Naive B cell (primary cell): ENCODE results near the gene KLRF2. TPM values are rescaled to one million over a fixed set of nuclear protein-coding genes. Genes with fewer than 3 reads are reported as not detected.
A peak's percentile ranks its signal among the peaks of the same experiment; 100 is the strongest.
"Not testable (repeated sequence)": the region's sequence is repeated elsewhere in the genome, so short reads cannot be mapped to it uniquely, and the experiment has no call there.

Source experiments
- ATAC-seq, 2 donors: fragments of 150-1000 bp; cut with Tn5 transposase; 2 replicates each; pipeline ENCODE4 v1.10.0; 2021; ENCODE audit warnings: low read depth in 2 of 2, mild to moderate bottlenecking in 2 of 2, moderate library complexity in 2 of 2
- DNase-seq: peaks from one replicate; pipeline ENCODE4 v3.0.0; 2022
- H3K27ac Mint-ChIP-seq, 6 donors: one replicate each; pipeline ENCODE4 v1.8.0; 2020 to 2022; ENCODE audit warnings: mild to moderate bottlenecking in 6 of 6, mixed read lengths in 6 of 6, moderate library complexity in 5 of 6, inconsistent platforms in 2 of 6
- H3K27me3 Mint-ChIP-seq, 3 donors: one replicate each; pipeline ENCODE4 v1.8.0; 2021 to 2022; ENCODE audit warnings: mixed read lengths in 3 of 3, mild to moderate bottlenecking in 1 of 3
- H3K36me3 Mint-ChIP-seq, 2 donors: one replicate each; pipeline ENCODE4 v1.8.0; 2020 to 2022; ENCODE audit warnings: mixed read lengths in 2 of 2, inconsistent platforms in 1 of 2, mild to moderate bottlenecking in 1 of 2
- H3K4me1 Mint-ChIP-seq, 3 donors: one replicate each; pipeline ENCODE4 v1.8.0; 2020 to 2022; ENCODE audit warnings: mixed read lengths in 3 of 3, inconsistent platforms in 1 of 3, mild to moderate bottlenecking in 1 of 3, moderate library complexity in 1 of 3
- H3K4me3 Mint-ChIP-seq, 8 donors: one replicate each; pipeline ENCODE4 v1.8.0; 2020 to 2022; ENCODE audit warnings: mild to moderate bottlenecking in 8 of 8, mixed read lengths in 8 of 8, moderate library complexity in 8 of 8, inconsistent platforms in 2 of 8
- H3K9me3 Mint-ChIP-seq, 7 donors: one replicate each; pipeline ENCODE4 v1.8.0; 2020 to 2022; ENCODE audit warnings: mixed read lengths in 7 of 7, mild to moderate bottlenecking in 5 of 7, inconsistent platforms in 2 of 7, moderate library complexity in 1 of 7
- polyA plus RNA-seq, 6 donors: library from polyadenylated mRNA; unstranded; fragments of 300-500 nt; fragmentation: Illumina TruSeq; gene quantifications; one replicate each; pipeline ENCODE4 v1.2.3, GENCODE V29; 2021; ENCODE audit warnings: low read depth in 6 of 6

Gene KLRF2
- polyA plus RNA-seq, 6 donors from 2014 or later: not detected

GRCh38 chr12:9868951-9869306 is 12.4 kb upstream of the KLRF2 start:
- Mint-ChIP-seq H3K9me3 (peaks cover 0 to 5% (median 4%) of the 10 kb centered on the region in 7 donors), H3K36me3 (peaks cover 3 to 5% of the 10 kb centered on the region in 2 donors), H3K27ac (peak overlapping the region; percentile 96 to 99 (median 98)), H3K4me1 (peaks cover 34 to 55% (median 40%) of the 10 kb centered on the region in 3 donors), H3K4me3 (peak overlapping the region; percentile 92 to 97 (median 94)), H3K27me3 (no peaks in the 10 kb centered on the region)
- ATAC-seq (no peak), DNase-seq (no peak)

- Mint-ChIP-seq H3K9me3 (peaks cover 0 to 3% (median 0%) of the 10 kb centered on the region in 7 donors), H3K27me3 (no peaks in the 10 kb centered on the region), H3K4me1 (peaks cover 34 to 49% (median 35%) of the 10 kb centered on the region in 3 donors), H3K36me3 (no peaks in the 10 kb centered on the region), H3K4me3 (peak within 1 kb of the TSS; percentile 92 to 97 (median 94)), H3K27ac (peak within 1 kb of the TSS; percentile 96 to 99 (median 98))
- peak; percentile 71 to 79 for ATAC-seq
- DNase-seq: peak; percentile 48
These were observed 11.8 kb upstream of the KLRF2 start, which contains the start of gene CLEC2B for GRCh38 chr12:9869307-9870161. TSS of gene CLEC2B (minus strand) at chr12:9869354.

GRCh38 chr12:9870286-9870866 is 10.9 kb upstream of the KLRF2 start:
- Mint-ChIP-seq H3K36me3 (peaks cover 0 to 3% of the 10 kb centered on the region in 2 donors), H3K27ac (peak overlapping the region; percentile 96 to 99 (median 98)), H3K4me3 (peak overlapping the region; percentile 92 to 97 (median 94)), H3K27me3 (no peaks in the 10 kb centered on the region), H3K9me3 (peaks cover 0 to 2% (median 0%) of the 10 kb centered on the region in 7 donors), H3K4me1 (peaks cover 27 to 41% (median 30%) of the 10 kb centered on the region in 3 donors)
- no peak for ATAC-seq
- DNase-seq: no peak

- peaks cover 0 to 7% of the 10 kb centered on the region in 2 donors for H3K36me3 Mint-ChIP-seq
- peaks cover 20 to 25% (median 22%) of the 10 kb centered on the region in 3 donors for H3K4me1 Mint-ChIP-seq
- H3K27ac Mint-ChIP-seq: peak overlapping the region in 3 of 6 donors; percentile 69 to 75 (median 75)
- peaks cover 0 to 2% (median 0%) of the 10 kb centered on the region in 7 donors for H3K9me3 Mint-ChIP-seq
- ATAC-seq (peak; percentile 15 to 28), DNase-seq (no peak)
- H3K27me3 Mint-ChIP-seq: no peaks in the 10 kb centered on the region
- peak overlapping the region in 3 of 8 donors; percentile 14 to 61 (median 16) for H3K4me3 Mint-ChIP-seq
These were observed 9.1 kb upstream of the KLRF2 start for GRCh38 chr12:9872162-9872561.

- H3K27me3 Mint-ChIP-seq: no peaks in the 10 kb centered on the region
- peaks cover 0 to 2% (median 0%) of the 10 kb centered on the region in 7 donors for H3K9me3 Mint-ChIP-seq
- peak overlapping the region in 2 of 8 donors; percentile 20 to 55 for H3K4me3 Mint-ChIP-seq
- no peak for ATAC-seq
- peaks cover 20 to 25% (median 22%) of the 10 kb centered on the region in 3 donors for H3K4me1 Mint-ChIP-seq
- peaks cover 0 to 7% of the 10 kb centered on the region in 2 donors for H3K36me3 Mint-ChIP-seq
- peak overlapping the region in 3 of 6 donors; percentile 24 to 70 (median 31) for H3K27ac Mint-ChIP-seq
- DNase-seq: no peak
These were observed 8.5 kb upstream of the KLRF2 start for GRCh38 chr12:9872742-9873141.

GRCh38 chr12:9876120-9876519 is 5.2 kb upstream of the KLRF2 start:
- ATAC-seq, H3K9me3 Mint-ChIP-seq: not testable (repeated sequence)

GRCh38 chr12:9880532-9881078 is 684 bp upstream of the KLRF2 start:
- no peak overlapping the region for H3K4me3 Mint-ChIP-seq
- ATAC-seq (no peak), DNase-seq (no peak)
- peaks cover 0 to 1% (median 0%) of the 10 kb centered on the region in 7 donors for H3K9me3 Mint-ChIP-seq
- peaks cover 0 to 9% (median 0%) of the 10 kb centered on the region in 3 donors for H3K27me3 Mint-ChIP-seq
- H3K4me1 Mint-ChIP-seq: peaks cover 0 to 8% (median 3%) of the 10 kb centered on the region in 3 donors
- peaks cover 0 to 1% of the 10 kb centered on the region in 2 donors for H3K36me3 Mint-ChIP-seq
- no peak overlapping the region for H3K27ac Mint-ChIP-seq

More at GRCh38 chr12:9876120-9876519, 5.2 kb upstream of the KLRF2 start:
- not testable (repeated sequence) for DNase-seq, H3K4me3 Mint-ChIP-seq, H3K27ac Mint-ChIP-seq, H3K27me3 Mint-ChIP-seq, H3K36me3 Mint-ChIP-seq
- peaks cover 15 to 19% (median 15%) of the 10 kb centered on the region in 3 donors for H3K4me1 Mint-ChIP-seq

GRCh38 chr12:9881988-9882387 is 699 bp downstream of the KLRF2 start:
- H3K27me3 Mint-ChIP-seq: peaks cover 0 to 9% (median 0%) of the 10 kb centered on the region in 3 donors

GRCh38 chr12:9883175-9883574 is 1.9 kb downstream of the KLRF2 start:
- Mint-ChIP-seq H3K27me3 (peaks cover 0 to 6% (median 0%) of the 10 kb centered on the region in 3 donors), H3K27ac (no peak overlapping the region), H3K4me1 (peaks cover 0 to 8% (median 3%) of the 10 kb centered on the region in 3 donors), H3K36me3 (peaks cover 0 to 4% of the 10 kb centered on the region in 2 donors), H3K9me3 (no peaks in the 10 kb centered on the region), H3K4me3 (no peak overlapping the region)
- ATAC-seq (no peak), DNase-seq (no peak)

More at GRCh38 chr12:9881988-9882387, 699 bp downstream of the KLRF2 start:
- Mint-ChIP-seq H3K36me3 (peaks cover 0 to 4% of the 10 kb centered on the region in 2 donors), H3K4me3 (no peak overlapping the region), H3K4me1 (peaks cover 0 to 8% (median 3%) of the 10 kb centered on the region in 3 donors), H3K27ac (no peak overlapping the region), H3K9me3 (no peaks in the 10 kb centered on the region)
- no peak for ATAC-seq
- DNase-seq: no peak

GRCh38 chr12:9888665-9889273 is 7.5 kb downstream of the KLRF2 start:
- Mint-ChIP-seq H3K9me3 (no peaks in the 10 kb centered on the region), H3K4me1 (peaks cover 0 to 4% (median 0%) of the 10 kb centered on the region in 3 donors), H3K36me3 (peaks cover 0 to 4% of the 10 kb centered on the region in 2 donors), H3K4me3 (no peak overlapping the region), H3K27me3 (no peaks in the 10 kb centered on the region), H3K27ac (no peak overlapping the region)
- DNase-seq (no peak), ATAC-seq (no peak)

GRCh38 chr12:9895215-9895971 is 14.1 kb downstream of the KLRF2 start:
- ATAC-seq (no peak), DNase-seq (no peak)
- H3K27me3 Mint-ChIP-seq: peaks cover 0 to 25% (median 9%) of the 10 kb centered on the region in 3 donors
- H3K4me1 Mint-ChIP-seq: no peaks in the 10 kb centered on the region
- no peak overlapping the region for H3K4me3 Mint-ChIP-seq
- H3K36me3 Mint-ChIP-seq: no peaks in the 10 kb centered on the region
- no peak overlapping the region for H3K27ac Mint-ChIP-seq
- no peaks in the 10 kb centered on the region for H3K9me3 Mint-ChIP-seq

- peaks cover under 1 to 20% (median 7%) of the 10 kb centered on the region in 7 donors for H3K9me3 Mint-ChIP-seq
- H3K27ac Mint-ChIP-seq: no peak overlapping the region
- no peak overlapping the region for H3K4me3 Mint-ChIP-seq
- DNase-seq (no peak), ATAC-seq (no peak)
- H3K36me3 Mint-ChIP-seq: peaks cover 2 to 4% of the 10 kb centered on the region in 2 donors
- H3K27me3 Mint-ChIP-seq: peaks cover 0 to 25% (median 9%) of the 10 kb centered on the region in 3 donors
- no peaks in the 10 kb centered on the region for H3K4me1 Mint-ChIP-seq
These were observed 16.2 kb downstream of the KLRF2 start for GRCh38 chr12:9897535-9897934.
